GM03348 (cell line): ENCODE results near the gene PDE4DIP.
"Not testable (repeated sequence)": the region's sequence is repeated elsewhere in the genome, so short reads cannot be mapped to it uniquely, and the experiment has no call there.

Experiments used
- DNase-seq: peaks from one replicate; pipeline ENCODE4 v3.0.0; 2012; ENCODE audit warnings: low spot score

PDE4DIP gene

GRCh38 chr1:148975866-148976537 is 131.8 kb downstream of the PDE4DIP start:
- not testable (repeated sequence) for DNase-seq

- not testable (repeated sequence) for DNase-seq
Measured at GRCh38 chr1:148977785-148978184, 133.6 kb downstream of the PDE4DIP start.

DNA sequence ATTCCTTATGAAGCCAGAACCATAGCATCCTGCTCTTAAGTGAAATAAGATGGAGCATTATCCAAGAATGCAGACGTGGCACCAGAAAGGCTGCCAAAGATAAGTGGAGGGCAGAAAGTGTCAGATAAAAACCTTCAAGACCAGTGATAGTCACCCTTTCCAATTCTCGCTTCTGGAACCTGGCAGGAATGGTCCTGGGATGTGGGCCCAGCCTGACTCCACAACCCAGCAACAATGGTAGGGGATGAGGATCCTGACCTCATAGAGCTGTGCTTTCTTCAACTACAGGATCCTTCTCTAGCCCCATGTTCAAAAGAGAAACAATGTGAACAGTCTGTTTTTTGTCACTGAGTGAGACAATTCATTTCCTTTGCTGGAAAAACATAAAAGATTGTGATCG is 145.2 kb downstream of the PDE4DIP start:
- not testable (repeated sequence) for DNase-seq

- DNase-seq, result not testable (repeated sequence)
Measured at GRCh38 chr1:148990233-148990788, 146.1 kb downstream of the PDE4DIP start.

DNA sequence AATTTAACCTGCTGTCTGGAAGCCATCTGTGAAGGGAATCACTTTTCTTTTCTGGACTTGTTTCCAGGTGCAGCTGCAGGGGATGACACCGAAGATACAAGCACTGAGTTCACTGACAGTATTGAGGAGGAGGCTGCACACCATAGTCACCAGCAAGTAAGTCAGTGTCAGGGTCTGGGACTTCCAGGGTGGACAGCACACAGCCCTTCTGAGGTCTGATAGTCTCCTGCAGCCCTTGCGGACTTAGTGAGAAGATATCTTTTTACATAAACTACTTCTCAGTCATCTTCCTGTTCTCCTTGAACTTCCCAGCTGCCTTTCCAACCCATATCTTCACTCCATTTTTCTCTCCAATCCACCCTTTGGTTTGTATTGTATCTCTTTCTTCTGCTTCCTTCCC is 147.6 kb downstream of the PDE4DIP start:
- DNase-seq, result not testable (repeated sequence)

GRCh38 chr1:148992364-148992763 is 148.1 kb downstream of the PDE4DIP start:
- not testable (repeated sequence) for DNase-seq

DNA sequence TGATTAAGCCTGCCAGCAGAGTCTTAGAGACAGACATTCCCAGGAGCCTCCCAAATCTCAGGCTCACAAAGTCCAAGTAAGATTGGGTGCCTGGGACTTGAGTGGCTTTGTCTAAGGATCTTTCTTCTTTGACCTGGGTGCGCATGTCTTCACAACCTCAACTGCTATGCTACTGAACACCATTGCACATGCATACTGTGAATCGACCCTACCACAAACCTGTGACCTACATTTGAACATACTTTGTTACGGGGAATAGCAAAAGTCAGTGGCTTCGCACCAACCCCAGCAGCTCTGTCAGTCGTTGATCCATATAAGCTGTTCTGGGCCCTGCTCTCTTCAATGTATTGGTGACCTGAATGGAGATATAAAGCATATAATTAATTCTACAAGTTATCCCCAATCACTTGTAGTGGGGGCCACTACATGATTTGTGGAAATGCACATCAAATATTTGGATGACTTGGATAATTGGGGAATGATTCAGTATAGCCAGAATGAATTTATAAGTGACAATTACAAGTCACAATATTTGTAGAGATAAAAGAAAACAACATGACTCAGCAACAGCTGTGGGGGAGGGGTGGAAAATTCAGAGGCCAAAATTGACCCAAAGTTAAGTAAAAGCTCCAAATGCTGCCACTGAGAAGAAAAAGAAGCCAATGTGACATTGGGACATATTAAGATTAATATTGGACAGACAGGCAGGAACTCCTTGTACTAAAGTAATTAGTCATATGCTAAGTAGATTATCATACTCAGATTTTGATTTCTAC is 152.4 kb downstream of the PDE4DIP start:
- DNase-seq, result not testable (repeated sequence)

DNA sequence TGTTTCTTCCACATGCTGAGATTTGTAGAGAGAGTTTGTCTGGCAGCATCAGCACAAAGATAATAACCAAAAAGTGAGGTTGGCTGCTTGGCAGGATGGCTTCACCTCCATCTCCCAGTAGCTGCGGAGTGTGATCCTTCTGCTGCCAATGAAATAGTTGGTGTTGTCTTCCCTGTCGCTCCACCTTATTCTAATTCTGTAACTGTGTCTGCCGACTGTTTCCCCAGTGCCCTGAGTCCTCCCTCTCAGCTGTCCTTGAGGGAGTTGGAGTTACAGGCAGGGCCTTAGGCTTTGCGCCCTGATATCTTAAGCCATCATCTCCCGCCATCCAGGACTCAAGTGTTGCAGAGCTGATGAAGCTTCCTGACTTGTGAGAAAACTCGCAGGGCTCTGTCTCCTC is 153.2 kb downstream of the PDE4DIP start:
- DNase-seq, result not testable (repeated sequence)

DNA sequence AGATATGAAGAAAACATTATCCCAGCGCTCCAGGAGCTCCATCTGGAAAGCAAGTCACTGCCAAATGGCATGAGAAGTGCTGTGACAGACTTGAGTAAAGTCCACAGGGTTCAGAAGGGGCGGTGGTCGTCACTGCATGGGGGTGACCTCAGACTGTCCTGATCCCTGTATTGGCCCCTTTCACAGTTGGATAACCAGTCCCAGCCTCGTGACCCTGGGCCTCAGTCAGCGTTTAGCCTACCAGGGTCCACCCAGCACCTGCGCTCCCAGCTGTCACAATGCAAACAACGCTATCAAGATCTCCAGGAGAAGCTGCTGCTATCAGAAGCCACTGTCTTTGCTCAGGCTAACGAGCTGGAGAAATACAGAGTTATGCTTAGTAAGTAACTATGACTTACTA is 158.4 kb downstream of the PDE4DIP start:
- not testable (repeated sequence) for DNase-seq

- not testable (repeated sequence) for DNase-seq
Measured at GRCh38 chr1:149008326-149008725, 164.1 kb downstream of the PDE4DIP start.

DNA sequence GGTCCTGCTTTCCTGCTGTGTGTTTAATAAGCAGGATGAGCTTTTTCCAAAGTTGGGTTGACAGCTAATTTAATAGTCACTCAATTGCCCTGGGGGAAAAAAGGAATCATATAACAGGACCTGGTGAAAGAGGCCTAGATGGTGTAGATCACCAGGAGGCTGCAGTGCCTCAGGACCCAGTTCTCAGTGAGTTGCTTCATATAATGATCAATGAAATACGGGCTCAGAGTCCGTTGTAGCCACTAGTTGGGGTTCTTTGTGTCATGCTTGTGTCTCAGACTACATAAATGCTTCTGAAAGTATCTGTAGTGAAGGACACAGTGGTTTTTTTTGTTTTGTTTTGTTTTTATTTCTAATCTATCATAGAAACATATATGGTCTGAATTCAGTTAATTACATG is 164.5 kb downstream of the PDE4DIP start:
- not testable (repeated sequence) for DNase-seq

DNA sequence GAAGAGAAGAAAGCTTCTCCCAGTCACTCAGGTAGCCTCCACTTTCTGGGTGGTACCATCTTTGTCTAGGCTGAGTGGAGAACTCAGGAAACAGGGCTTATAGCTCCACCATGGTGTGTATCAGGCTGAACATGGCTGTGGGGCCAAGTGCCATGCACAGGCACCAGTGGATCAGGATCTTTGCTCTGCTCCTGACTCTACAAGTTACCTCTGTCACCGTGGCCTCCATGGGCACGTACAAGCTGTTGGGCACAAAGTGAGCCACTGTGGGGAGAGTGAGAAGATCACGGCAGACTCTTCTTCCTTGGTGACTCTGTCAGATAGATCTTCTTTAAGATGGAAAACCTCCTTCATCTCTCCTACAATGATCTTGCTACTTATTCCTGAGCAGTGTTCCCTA is 165.5 kb downstream of the PDE4DIP start:
- DNase-seq, result not testable (repeated sequence)

GRCh38 chr1:149012599-149012998 is 168.4 kb downstream of the PDE4DIP start:
- DNase-seq, result not testable (repeated sequence)

DNA sequence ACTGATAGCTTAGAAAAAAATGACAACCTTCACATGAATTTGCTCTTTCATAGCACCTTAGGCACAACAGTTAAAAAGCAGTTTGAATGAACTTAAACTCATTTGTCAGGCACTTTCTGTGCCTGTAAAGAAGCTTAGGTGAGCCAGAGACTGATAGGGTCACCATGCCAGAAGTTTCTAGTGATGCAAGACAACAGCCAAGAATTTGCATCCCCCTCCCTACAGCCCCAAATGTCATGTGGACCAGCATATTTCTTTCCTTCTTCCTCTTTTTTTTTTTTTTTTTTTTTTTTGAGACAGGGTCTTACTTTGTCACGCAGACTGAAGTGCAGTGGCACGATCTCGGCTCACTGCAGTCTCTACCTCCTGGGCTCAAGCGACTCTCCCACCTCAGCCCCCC is 169.3 kb downstream of the PDE4DIP start:
- DNase-seq, result not testable (repeated sequence)

DNA sequence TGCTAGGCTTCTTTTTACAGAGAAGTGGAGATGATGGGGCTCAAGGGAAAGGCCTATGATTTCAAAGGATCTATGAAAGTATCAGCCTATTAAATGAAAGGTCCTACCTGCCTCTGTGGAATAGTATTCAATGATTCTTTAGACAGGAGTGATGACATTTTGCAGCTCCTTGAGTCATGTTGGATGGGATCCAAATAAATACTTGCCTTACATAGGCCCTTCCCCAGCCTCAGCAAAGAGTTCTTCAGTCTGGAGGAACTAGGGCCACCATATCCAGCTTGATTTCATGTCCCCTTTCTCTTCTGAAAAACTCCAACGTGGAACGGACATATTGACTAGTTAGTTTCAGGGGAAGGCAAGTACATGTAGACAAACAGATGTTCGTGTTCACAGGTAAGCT is 171.3 kb downstream of the PDE4DIP start:
- DNase-seq, result not testable (repeated sequence)

DNA sequence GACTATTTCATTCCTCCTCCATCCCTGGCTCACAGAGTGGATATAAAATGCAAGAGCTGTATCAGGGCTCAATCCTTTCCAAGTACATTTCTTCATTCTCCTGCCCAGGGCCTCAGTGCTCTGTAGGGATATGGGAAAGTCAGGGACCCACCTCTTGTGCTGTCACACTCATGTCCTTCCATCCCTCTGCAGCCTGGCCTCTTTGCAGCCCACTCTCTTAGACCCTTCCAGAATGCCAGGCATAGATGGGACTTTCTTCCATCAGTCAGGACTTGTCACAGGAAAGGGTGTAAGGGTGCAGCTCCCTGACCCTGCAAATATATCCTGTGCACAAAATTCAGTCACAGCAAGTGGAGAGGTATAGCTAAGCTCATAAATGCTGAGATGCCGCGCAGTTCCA is 172.4 kb downstream of the PDE4DIP start:
- DNase-seq, result not testable (repeated sequence)

GRCh38 chr1:149018577-149018976 is 174.3 kb downstream of the PDE4DIP start:
- DNase-seq, result not testable (repeated sequence)

GRCh38 chr1:149024327-149024726 is 180.1 kb downstream of the PDE4DIP start:
- not testable (repeated sequence) for DNase-seq

GRCh38 chr1:149033916-149034315 is 189.7 kb downstream of the PDE4DIP start:
- not testable (repeated sequence) for DNase-seq

- DNase-seq, result not testable (repeated sequence)
Measured at GRCh38 chr1:149043056-149043455, 198.8 kb downstream of the PDE4DIP start.

- not testable (repeated sequence) for DNase-seq
Measured at GRCh38 chr1:149064611-149065010, 220.4 kb downstream of the PDE4DIP start.

- DNase-seq, result not testable (repeated sequence)
Measured at GRCh38 chr1:149075505-149076127, 231.4 kb downstream of the PDE4DIP start.
